ENCODE data around the gene PDE2A.

PDE2A gene

DNA sequence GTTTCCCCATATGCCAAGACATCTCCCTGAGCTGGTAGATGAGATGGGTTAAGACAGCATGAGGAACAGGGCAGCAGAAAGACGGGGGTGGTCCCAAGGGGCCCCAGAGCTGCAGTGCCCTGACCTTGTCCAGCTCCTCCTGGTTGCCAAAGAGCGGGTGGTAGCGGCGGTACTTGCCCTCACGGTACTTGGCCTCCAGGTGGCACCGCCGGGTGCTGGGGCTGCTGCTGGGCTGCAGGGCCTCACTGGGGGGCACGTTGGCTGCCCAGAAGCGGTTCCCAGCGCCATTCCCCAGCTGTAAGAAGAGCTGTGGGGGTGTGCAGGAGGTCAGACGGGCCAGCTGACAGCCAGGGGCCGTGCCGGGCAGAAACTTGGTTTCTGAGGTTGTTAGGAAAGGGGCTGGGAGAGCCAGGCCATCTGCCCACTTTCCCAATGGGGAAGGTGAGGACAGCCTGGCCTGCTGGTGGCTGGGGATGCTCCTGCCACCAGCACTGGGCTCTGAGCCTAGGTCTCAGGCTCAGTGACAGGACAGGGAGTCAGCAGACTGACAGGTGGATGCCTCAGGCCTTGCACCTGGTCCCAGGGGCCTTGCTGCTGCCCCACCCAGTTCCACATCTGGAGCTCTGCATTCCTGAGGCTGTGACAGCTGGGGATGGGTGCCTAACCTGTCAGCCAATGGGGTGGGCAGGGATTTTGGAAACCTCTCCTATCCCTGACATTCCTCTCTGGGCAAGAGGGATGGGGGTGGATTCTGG is 30.0 kb upstream of the PDE2A start:
- DNase-seq = no peak

- DNase-seq = no peak
Measured at GRCh38 chr11:72703267-72704008, 29.2 kb upstream of the PDE2A start.

DNA sequence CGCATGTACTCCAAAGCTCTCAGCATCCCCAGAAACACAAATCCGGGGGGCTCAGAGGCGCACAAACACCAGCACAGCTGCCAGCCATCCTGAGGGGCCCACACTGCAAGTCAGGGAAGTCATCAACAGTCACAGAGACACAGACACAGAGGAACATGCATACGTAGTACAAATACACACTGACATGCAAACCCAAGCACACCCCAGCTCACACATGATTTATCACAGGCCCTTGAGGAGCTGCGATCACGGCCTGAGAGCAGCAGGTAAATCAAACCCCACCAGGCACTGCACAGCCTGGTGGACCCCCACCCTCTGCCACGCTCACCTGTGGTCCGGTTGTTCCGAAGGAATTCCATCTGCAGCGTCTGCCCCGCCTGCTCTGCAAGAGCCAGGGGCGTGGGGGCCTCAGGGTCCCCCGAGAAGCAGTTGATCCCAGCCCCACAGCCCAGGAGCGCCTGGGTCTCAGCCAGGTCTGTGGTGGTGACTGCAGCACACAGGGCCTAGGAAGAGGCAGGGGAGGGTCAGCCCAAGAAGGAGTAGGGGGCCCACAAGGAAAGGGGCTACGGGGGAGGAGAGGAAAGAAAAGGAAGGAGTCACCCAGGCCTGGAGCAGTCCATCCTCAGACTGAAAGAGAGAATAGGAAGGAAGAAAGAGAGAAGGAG is 28.5 kb upstream of the PDE2A start:
- no peak for DNase-seq

DNA sequence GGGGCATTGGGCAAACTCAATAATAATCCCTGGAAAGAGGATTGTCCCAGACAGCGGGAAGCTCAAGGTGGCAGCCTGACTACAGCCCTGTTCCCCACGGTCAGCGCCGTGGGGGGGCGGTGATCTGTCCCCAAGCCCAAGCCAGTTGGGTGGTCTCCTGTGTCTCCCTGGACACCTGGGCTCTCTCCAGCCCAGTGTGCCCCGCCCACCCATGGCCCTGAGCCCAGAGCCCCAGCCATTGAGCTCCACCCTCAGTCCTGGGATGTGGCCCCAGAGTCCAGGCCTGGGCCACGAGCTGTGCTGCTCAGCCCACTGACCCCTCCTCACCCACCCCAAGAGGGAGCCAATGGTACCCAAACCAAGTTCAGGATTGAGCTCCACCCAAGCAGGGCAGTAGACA is 27.9 kb upstream of the PDE2A start:
- no peak for DNase-seq

- DNase-seq = no peak
Measured at GRCh38 chr11:72701466-72701865, 27.2 kb upstream of the PDE2A start.

GRCh38 chr11:72700146-72700545 is 25.9 kb upstream of the PDE2A start:
- DNase-seq = no peak

GRCh38 chr11:72697814-72698213 is 23.6 kb upstream of the PDE2A start:
- no peak for DNase-seq

DNA sequence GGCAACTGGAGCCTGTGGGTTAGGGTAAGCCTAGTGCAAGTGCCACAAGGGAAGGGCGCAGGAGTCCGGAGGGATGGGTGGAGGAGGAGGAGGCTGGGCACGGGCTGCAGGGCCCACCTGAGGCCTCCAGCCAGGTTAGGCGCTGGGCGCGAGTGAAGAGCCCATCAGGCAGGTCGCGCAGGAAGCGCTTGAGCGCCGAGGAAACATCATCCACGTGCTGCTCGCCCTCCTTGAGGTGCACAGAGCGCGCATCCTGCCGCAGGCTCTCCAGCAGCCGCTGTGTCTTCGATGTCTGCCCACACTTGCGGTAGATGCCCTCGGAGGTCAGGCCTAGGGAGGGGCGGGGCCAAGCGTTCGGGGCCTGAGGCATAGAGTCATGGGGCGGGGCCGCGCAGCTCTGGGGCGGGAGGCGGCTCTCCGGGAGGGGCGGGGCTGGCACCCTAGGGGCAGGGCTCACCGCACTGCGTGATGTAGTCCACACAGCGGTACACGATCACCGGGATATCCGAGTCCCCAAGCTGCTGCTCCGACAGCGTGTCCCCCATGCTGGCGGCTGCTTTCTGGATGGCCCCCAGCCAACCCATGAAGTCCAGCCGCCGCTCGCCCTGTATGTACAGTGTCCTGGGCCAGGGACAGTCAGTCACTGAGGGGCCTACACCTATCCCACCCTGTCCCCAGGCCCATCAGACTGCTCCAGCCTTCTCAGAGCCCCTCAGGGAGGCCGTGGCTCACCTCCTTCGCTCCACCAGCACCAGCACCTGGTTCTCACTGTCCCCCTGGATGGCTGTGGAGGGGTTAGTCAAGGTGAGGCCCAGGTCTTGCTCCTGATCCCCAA is 22.9 kb upstream of the PDE2A start:
- no peak for DNase-seq

DNA sequence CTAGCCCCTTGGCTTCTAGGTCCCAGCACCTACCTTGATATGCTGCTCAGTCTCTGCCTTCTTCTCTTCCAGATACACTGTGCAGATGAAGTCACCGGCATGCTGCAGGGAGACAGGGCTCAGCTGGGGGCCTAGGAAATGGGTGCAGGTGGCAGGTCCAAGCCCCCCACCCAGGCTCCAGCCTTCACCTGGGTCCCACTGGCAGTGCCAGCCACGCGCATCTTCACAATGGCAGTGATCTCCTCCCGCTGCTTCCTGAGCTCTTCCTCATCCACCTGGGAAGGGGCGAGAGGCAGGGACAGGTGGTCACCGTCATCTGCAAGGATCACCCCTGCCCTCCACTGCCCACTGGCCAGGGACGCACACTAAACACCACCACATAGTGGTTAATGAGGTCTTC is 21.1 kb upstream of the PDE2A start:
- DNase-seq = no peak

- no peak for DNase-seq
Measured at GRCh38 chr11:72693271-72693968, 19.2 kb upstream of the PDE2A start.

DNA sequence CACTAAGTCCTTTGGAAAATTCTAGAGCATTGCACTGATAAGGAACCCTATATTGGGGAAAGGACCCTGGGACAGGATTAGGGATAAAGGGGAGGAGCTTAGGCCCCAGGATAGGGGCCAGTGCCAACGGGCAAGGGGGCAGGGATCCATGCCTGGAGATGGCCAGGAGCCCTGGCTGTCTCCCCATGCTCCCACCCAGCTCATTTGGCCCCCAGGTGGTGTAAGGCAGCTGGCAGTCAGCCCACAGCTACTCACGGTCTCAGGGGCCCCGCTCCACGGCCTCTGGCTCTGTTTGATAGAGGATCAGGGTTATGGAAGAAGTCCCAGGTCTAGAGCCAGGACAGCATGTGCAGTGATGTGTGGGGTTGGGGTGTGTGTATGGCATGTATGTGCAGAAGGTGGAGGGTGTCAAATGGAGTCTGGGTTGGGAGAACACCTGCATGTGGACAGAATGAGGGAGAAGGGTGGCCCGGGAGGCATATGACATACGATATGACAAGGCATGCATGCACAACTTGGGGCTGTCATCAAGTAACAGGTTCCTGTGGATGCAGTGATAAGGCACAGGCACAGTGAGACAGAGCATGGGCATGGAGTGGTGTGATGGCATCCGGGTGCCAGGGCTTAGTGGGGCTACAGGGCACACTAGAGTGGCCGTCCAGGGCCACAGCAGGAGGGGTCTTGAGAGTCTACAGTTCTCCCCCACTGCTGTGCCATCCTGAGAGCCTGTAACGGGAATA is 18.4 kb upstream of the PDE2A start:
- no peak for DNase-seq

GRCh38 chr11:72690166-72690565 is 15.9 kb upstream of the PDE2A start:
- DNase-seq = no peak

- no peak for DNase-seq
Measured at GRCh38 chr11:72688929-72689328, 14.7 kb upstream of the PDE2A start.

GRCh38 chr11:72688486-72688885 is 14.3 kb upstream of the PDE2A start:
- DNase-seq = no peak

GRCh38 chr11:72687326-72687725 is 13.1 kb upstream of the PDE2A start:
- no peak for DNase-seq

- no peak for DNase-seq
Measured at GRCh38 chr11:72686639-72687220, 12.5 kb upstream of the PDE2A start.

GRCh38 chr11:72685560-72686480 is 11.6 kb upstream of the PDE2A start:
- DNase-seq = no peak

GRCh38 chr11:72684236-72684912 is 10.2 kb upstream of the PDE2A start:
- DNase-seq = no peak

DNA sequence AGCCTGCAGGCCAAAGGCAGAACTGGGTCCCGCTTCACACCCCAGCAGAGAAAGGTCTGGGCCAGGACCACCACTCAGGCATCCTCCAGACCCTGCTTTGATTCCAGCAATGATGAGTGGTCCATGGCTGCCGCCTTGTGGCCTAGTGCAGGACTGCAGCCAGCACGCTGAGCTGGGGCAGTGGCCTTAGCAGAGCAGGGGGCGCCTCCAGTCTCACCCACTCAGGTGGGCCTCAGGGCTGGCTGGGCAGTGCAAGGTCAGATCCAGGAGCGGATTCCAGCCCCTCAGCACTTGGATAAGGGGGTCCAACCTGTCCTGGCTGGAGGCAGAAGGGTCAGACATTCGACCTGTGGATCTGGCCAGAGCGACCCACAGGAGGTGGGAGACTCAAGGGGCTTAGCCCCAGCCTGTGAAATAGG is 9.6 kb upstream of the PDE2A start:
- DNase-seq = no peak

GRCh38 chr11:72682858-72683243 is 8.6 kb upstream of the PDE2A start:
- no peak for DNase-seq
